Measurements from ENCODE around the gene ORM1. TPM values are rescaled to one million over a fixed set of nuclear protein-coding genes. Genes with fewer than 3 reads are reported as not detected.
A peak's percentile ranks its signal among the peaks of the same experiment; 100 is the strongest.

The ORM1 gene
- total RNA-seq, 1 experiment from 2014 or later = 4.4 TPM

GRCh38 chr9:114349713-114350480 lies 27.0 kb downstream of the ORM1 start:
- Histone ChIP-seq H3T11ph (ENCODE audit: low read length) (no peak overlapping the region), H3K56ac (ENCODE audit: insufficient read length, low read depth, low read length) (no peak overlapping the region), H3K79me2 (ENCODE audit: insufficient read depth, low read length) (no peaks in the 10 kb centered on the region), H3K23ac (ENCODE audit: insufficient read length, low read depth, low read length) (no peak overlapping the region), H3K4me2 (ENCODE audit: insufficient read depth, insufficient read length, low read length) (no peak overlapping the region), H3K79me1 (ENCODE audit: insufficient read depth, low read depth, low read length, poor library complexity, severe bottlenecking) (no peaks in the 10 kb centered on the region), H4K91ac (ENCODE audit: insufficient read length, low read depth, low read length) (no peak overlapping the region), H3K4ac (ENCODE audit: low read depth, low read length) (no peak overlapping the region), H2BK120ac (ENCODE audit: low read depth, low read length, poor library complexity, severe bottlenecking) (no peak overlapping the region), H3K18ac (ENCODE audit: insufficient read length, low read depth, low read length) (no peak overlapping the region), H3K27ac (ENCODE audit: insufficient read length, low read depth, low read length) (no peak overlapping the region), H2BK5ac (ENCODE audit: insufficient read length, low read length) (no peak overlapping the region), H4K8ac (replicated peaks; ENCODE audit: insufficient read length, low read depth, low read length) (no peak overlapping the region), H2AK5ac (ENCODE audit: insufficient read length, low read length) (no peak overlapping the region), H4K5ac (ENCODE audit: insufficient read length, low read depth, low read length) (no peak overlapping the region), H3K9ac (ENCODE audit: extremely low read depth, insufficient read length, low read length) (no peak overlapping the region), H2BK20ac (ENCODE audit: low read depth, low read length, poor library complexity, severe bottlenecking) (no peak overlapping the region), H3K23me2 (ENCODE audit: insufficient read length, low read depth, low read length, poor library complexity, severe bottlenecking) (no peaks in the 10 kb centered on the region), H2AFZ (ENCODE audit: low read length) (no peak overlapping the region), H3K14ac (ENCODE audit: insufficient read depth, low read length) (no peak overlapping the region), H3K4me1 (ENCODE audit: insufficient read depth, low read length) (peaks cover 4% of the 10 kb centered on the region), H3K27me3 (ENCODE audit: insufficient read depth, low read length) (no peaks in the 10 kb centered on the region), H2BK15ac (ENCODE audit: low read depth, low read length) (no peak overlapping the region), H4K20me1 (ENCODE audit: control insufficient read depth, insufficient read depth, insufficient read length) (no peaks in the 10 kb centered on the region), H2BK12ac (ENCODE audit: insufficient read length, low read depth, low read length) (no peak overlapping the region), H3K9me3 (ENCODE audit: control insufficient read depth, low read depth, low read length) (no peaks in the 10 kb centered on the region)
- peak overlapping the region; percentile 29 to 98 (median 86); a peak in 6 of 7 replicates for H3K27ac Mint-ChIP-seq
- DNase-seq = no peak
- no peaks in the 10 kb centered on the region; the same call in 1 of the 2 replicates for H3K27me3 Mint-ChIP-seq (ENCODE audit: low read depth)
- no peak for TF ChIP-seq CTCF (conservative IDR thresholded peaks at IDR 0.05)
- WGBS (ENCODE audit: extremely low coverage, insufficient read length, low lambda C conversion rate) = no CpG with 5 or more reads among the region's 10 CpGs
- H3K4me3 Mint-ChIP-seq = no peak overlapping the region
- no peaks in the 10 kb centered on the region for H3K9me3 Mint-ChIP-seq
- H3K4me1 Mint-ChIP-seq = peaks cover 14 to 20% of the 10 kb centered on the region in 2 experiments
- peaks cover 35 to 64% (median 52%) of the 10 kb centered on the region in 3 experiments; a peak in 6 of 7 replicates for H3K36me3 Mint-ChIP-seq (ENCODE audit: insufficient read depth in 1 of 3, low read depth in 3 of 3)
